Osteocyte (in vitro differentiated cells): ENCODE results near the gene TTLL5. TPM values are rescaled to one million over a fixed set of nuclear protein-coding genes. Genes with fewer than 3 reads are reported as not detected.

Experiments
- DNase-seq: peaks from one replicate; pipeline ENCODE4 v3.0.0; 2021; ENCODE audit warnings: mixed read lengths; ENCODE audit not compliant: unreplicated experiment; ENCODE audit errors: extremely low spot score
- H3K27ac Mint-ChIP-seq: one replicate; pipeline ENCODE4 v1.8.0; 2021; ENCODE audit warnings: mild to moderate bottlenecking, mixed read lengths; ENCODE audit not compliant: unreplicated experiment
- H3K27me3 Mint-ChIP-seq: one replicate; pipeline ENCODE4 v1.8.0; 2021; ENCODE audit warnings: mixed read lengths; ENCODE audit not compliant: unreplicated experiment
- H3K36me3 Mint-ChIP-seq: one replicate; pipeline ENCODE4 v1.8.0; 2021; ENCODE audit warnings: mixed read lengths; ENCODE audit not compliant: unreplicated experiment
- H3K4me1 Mint-ChIP-seq: one replicate; pipeline ENCODE4 v1.8.0; 2021; ENCODE audit warnings: mixed read lengths; ENCODE audit not compliant: unreplicated experiment
- H3K4me3 Mint-ChIP-seq: one replicate; pipeline ENCODE4 v1.8.0; 2021; ENCODE audit warnings: mild to moderate bottlenecking, moderate library complexity, mixed read lengths; ENCODE audit not compliant: unreplicated experiment
- H3K9me3 Mint-ChIP-seq: one replicate; pipeline ENCODE4 v1.8.0; 2021; ENCODE audit warnings: mixed read lengths; ENCODE audit not compliant: unreplicated experiment
- total RNA-seq: library from RNA; stranded (reverse); gene quantifications from 2 replicates; pipeline ENCODE4 v1.2.1, GENCODE V29; 2021
- TF ChIP-seq, protein P1 (sequence below): fragments of 200-600 bp; sonication (generic); IDR thresholded peaks from 2 replicates; pipeline ENCODE4 v1.5.0; 2021; ENCODE audit warnings: antibody characterized with exemption, mild to moderate bottlenecking, moderate library complexity

The TTLL5 gene
- total RNA-seq, 1 donor from 2014 or later: 37.3 TPM

DNA sequence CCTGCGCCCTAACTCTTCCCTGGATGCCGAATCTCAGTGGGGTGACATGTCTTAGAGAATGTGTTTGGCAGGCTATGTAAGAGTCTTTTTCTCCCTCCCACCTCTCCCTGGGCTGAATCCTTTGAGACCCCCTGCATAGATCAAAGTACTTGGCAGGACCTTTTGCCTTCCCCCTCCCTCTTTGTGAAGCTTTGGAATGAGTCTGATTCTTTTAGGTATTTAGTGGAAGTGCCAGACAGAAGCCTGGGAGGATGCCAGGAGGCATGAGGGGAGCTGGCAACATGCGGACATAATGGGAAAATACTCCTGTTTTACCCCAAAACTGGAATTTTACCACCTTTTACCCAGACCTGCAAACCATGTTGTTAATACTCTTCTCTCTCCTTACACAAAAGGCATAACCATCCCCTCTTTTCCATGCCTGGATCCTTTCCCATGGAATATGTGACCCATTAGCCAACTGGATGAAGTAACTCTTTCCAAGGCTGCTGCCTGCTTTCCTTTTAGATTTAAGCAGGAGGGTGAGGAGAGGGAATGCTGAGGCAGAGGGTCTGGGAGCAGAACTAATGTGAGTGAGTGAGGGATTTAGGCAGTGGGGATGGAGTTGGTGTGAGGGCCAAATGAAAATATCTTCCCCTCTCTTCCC is 41.7 kb downstream of the TTLL5 start:
- Mint-ChIP-seq H3K4me3 (no peak overlapping the region), H3K27ac (no peak overlapping the region), H3K36me3 (peaks cover 30% of the 10 kb centered on the region), H3K27me3 (no peaks in the 10 kb centered on the region), H3K4me1 (no peaks in the 10 kb centered on the region), H3K9me3 (no peaks in the 10 kb centered on the region)
- no peak for DNase-seq
- TF ChIP-seq, protein P1, sequence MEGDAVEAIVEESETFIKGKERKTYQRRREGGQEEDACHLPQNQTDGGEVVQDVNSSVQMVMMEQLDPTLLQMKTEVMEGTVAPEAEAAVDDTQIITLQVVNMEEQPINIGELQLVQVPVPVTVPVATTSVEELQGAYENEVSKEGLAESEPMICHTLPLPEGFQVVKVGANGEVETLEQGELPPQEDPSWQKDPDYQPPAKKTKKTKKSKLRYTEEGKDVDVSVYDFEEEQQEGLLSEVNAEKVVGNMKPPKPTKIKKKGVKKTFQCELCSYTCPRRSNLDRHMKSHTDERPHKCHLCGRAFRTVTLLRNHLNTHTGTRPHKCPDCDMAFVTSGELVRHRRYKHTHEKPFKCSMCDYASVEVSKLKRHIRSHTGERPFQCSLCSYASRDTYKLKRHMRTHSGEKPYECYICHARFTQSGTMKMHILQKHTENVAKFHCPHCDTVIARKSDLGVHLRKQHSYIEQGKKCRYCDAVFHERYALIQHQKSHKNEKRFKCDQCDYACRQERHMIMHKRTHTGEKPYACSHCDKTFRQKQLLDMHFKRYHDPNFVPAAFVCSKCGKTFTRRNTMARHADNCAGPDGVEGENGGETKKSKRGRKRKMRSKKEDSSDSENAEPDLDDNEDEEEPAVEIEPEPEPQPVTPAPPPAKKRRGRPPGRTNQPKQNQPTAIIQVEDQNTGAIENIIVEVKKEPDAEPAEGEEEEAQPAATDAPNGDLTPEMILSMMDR: no peak

- no peaks in the 10 kb centered on the region for H3K9me3 Mint-ChIP-seq
- H3K27ac Mint-ChIP-seq: no peak overlapping the region
- TF ChIP-seq, protein P1: no peak
- no peaks in the 10 kb centered on the region for H3K27me3 Mint-ChIP-seq
- no peak for DNase-seq
- H3K36me3 Mint-ChIP-seq: peaks cover 26% of the 10 kb centered on the region
- H3K4me3 Mint-ChIP-seq: no peak overlapping the region
- H3K4me1 Mint-ChIP-seq: no peaks in the 10 kb centered on the region
Measured at GRCh38 chr14:75703467-75703866, 42.4 kb downstream of the TTLL5 start.

DNA sequence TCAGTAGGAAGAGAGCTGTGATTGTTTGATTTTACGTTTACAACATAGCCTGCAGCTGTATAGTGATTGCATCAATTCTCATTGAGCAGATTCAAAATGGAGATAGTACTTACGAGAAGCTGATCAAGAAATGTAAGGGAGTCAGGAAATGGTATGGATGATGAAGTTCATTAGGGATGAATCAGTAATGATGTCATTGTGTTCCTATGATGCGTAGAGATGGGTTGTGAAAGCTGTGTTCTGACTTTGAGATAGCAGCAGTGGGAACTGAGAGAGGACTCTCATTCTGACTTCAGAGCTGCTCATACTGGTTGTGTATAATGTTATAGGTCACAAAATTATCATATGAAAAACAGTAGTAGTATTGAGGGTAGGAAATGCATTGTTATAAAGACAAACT is 44.0 kb downstream of the TTLL5 start:
- DNase-seq: no peak
- no peaks in the 10 kb centered on the region for H3K9me3 Mint-ChIP-seq
- peaks cover 3% of the 10 kb centered on the region for H3K4me1 Mint-ChIP-seq
- TF ChIP-seq, protein P1: no peak
- peaks cover 17% of the 10 kb centered on the region for H3K36me3 Mint-ChIP-seq
- no peak overlapping the region for H3K4me3 Mint-ChIP-seq
- H3K27me3 Mint-ChIP-seq: no peaks in the 10 kb centered on the region
- no peak overlapping the region for H3K27ac Mint-ChIP-seq

GRCh38 chr14:75709207-75709812 is 48.3 kb downstream of the TTLL5 start:
- Mint-ChIP-seq H3K36me3 (peaks cover 3% of the 10 kb centered on the region), H3K27me3 (no peaks in the 10 kb centered on the region), H3K27ac (no peak overlapping the region), H3K4me3 (no peak overlapping the region), H3K9me3 (no peaks in the 10 kb centered on the region), H3K4me1 (peaks cover 22% of the 10 kb centered on the region)
- DNase-seq: peak; percentile 86
- TF ChIP-seq, protein P1: peak; percentile 88

DNA sequence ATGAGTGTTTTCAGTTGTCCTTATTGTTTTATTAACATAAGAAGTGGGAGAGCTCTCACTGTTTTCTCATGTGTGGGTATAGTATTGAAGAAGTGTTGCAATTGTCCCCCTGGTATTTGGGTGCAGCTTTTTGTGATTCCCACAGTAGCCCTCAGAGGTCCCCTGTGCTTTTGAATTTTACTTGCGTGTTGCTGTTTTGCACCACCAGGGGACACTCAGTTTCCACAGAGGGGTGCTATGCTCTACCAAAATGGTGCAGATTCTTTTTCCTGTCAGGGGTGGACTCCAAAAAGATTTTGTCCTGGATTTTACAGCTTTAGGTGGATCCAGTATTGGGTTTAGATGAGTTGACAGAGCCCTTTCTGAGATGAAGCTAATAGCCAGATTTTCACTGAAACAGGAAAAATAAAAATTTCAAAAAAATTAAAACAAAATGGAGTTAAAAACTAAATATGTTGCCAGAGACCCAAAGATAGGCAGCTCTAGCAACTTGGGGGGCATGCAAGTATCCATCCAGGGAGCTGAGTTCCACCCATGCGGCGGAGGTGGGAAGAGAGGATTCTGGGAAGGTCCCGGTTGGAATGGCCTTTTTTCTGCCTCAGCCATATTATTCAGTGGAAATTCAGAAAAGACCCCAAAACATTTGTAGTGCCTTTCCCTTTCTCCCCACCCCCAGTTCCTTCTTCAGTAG is 50.2 kb downstream of the TTLL5 start:
- Mint-ChIP-seq H3K36me3 (no peaks in the 10 kb centered on the region), H3K4me3 (no peak overlapping the region), H3K27me3 (no peaks in the 10 kb centered on the region), H3K9me3 (no peaks in the 10 kb centered on the region), H3K27ac (peak overlapping the region; percentile 90), H3K4me1 (peaks cover 39% of the 10 kb centered on the region)
- no peak for DNase-seq
- TF ChIP-seq, protein P1: peak; percentile 92
